Thyroid gland (tissue), 4 donors: Measurements from ENCODE around the gene PIGW.

ENCODE experiments used
- POLR2A ChIP-seq, 2 donors: fragments of 450-650 bp; IDR thresholded peaks; one replicate each; pipeline ENCODE4 v1.6.1; 2017; ENCODE audit warnings: antibody characterized with exemption in 2 of 2, mild to moderate bottlenecking in 2 of 2, moderate library complexity in 1 of 2
- TF ChIP-seq, protein P1 (sequence below), 6 experiments: fragments of 200-600 bp in 3 of 6; fragments of 450-650 bp in 3 of 6; sonication (generic) in 3 of 6; IDR thresholded peaks; one replicate each; pipeline ENCODE4 v1.5.1; 2016 to 2019; ENCODE audit warnings: antibody characterized with exemption in 6 of 6, mild to moderate bottlenecking in 2 of 6, inconsistent platforms in 1 of 6, moderate library complexity in 1 of 6

DNA sequence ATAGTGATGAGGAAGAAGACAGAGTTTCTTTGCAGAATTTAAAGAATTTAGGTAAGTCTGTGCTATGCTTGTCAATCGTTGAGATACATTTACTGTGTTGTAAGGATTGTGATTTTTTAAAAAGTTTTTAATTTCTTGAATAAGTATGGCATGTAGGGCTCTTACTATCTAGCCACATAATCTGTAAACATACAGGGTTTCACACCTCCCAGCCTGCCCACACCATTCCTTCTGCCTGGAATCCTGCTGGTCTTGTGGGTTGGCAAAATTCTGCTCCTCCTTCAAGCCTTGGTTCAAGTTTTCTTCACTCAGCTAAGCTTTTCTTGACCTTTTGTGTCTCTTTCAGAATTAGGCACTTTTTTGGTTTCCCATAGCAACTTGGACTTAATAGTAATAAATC, 40.8 kb upstream of the PIGW start:
- TF ChIP-seq, protein P1, sequence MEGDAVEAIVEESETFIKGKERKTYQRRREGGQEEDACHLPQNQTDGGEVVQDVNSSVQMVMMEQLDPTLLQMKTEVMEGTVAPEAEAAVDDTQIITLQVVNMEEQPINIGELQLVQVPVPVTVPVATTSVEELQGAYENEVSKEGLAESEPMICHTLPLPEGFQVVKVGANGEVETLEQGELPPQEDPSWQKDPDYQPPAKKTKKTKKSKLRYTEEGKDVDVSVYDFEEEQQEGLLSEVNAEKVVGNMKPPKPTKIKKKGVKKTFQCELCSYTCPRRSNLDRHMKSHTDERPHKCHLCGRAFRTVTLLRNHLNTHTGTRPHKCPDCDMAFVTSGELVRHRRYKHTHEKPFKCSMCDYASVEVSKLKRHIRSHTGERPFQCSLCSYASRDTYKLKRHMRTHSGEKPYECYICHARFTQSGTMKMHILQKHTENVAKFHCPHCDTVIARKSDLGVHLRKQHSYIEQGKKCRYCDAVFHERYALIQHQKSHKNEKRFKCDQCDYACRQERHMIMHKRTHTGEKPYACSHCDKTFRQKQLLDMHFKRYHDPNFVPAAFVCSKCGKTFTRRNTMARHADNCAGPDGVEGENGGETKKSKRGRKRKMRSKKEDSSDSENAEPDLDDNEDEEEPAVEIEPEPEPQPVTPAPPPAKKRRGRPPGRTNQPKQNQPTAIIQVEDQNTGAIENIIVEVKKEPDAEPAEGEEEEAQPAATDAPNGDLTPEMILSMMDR (IDR thresholded peaks at IDR 0.05), result no peak
- TF ChIP-seq POLR2A (IDR thresholded peaks at IDR 0.05), result no peak
